ENCODE data around the gene GBX1.
A peak's percentile ranks its signal among the peaks of the same experiment; 100 is the strongest.

The GBX1 gene

GRCh38 chr7:151173386-151174245 is 6.1 kb upstream of the GBX1 start:
- no peak for DNase-seq (ENCODE audit: low read depth, low spot score)

- DNase-seq (ENCODE audit: low read depth, low spot score): peak; percentile 13
Observed at GRCh38 chr7:151172273-151173141, 5.0 kb upstream of the GBX1 start.

GRCh38 chr7:151168787-151169162 is 1.3 kb upstream of the GBX1 start:
- no peak for DNase-seq (ENCODE audit: low read depth, low spot score)

GRCh38 chr7:151168003-151168786 is 701 bp upstream of the GBX1 start:
- DNase-seq (ENCODE audit: low read depth, low spot score): no peak

- no peak for DNase-seq (ENCODE audit: low read depth, low spot score)
Observed at GRCh38 chr7:151166629-151167196, 781 bp downstream of the GBX1 start.

- DNase-seq (ENCODE audit: low read depth, low spot score): no peak
Observed at GRCh38 chr7:151161757-151162156, 5.7 kb downstream of the GBX1 start.

- no peak for DNase-seq (ENCODE audit: low read depth, low spot score)
Observed at GRCh38 chr7:151157645-151158329, 9.7 kb downstream of the GBX1 start.

GRCh38 chr7:151152643-151153513 is 14.6 kb downstream of the GBX1 start:
- no peak for DNase-seq (ENCODE audit: low read depth, low spot score)

- DNase-seq (ENCODE audit: low read depth, low spot score): no peak
Observed at GRCh38 chr7:151150388-151150787, 17.1 kb downstream of the GBX1 start.

- DNase-seq (ENCODE audit: low read depth, low spot score): no peak
Observed at GRCh38 chr7:151148319-151149259, 18.9 kb downstream of the GBX1 start.

GRCh38 chr7:151146761-151147160 is 20.7 kb downstream of the GBX1 start:
- DNase-seq (ENCODE audit: low read depth, low spot score): no peak

- no peak for DNase-seq (ENCODE audit: low read depth, low spot score)
Observed at GRCh38 chr7:151144387-151144786, 23.1 kb downstream of the GBX1 start.

- DNase-seq (ENCODE audit: low read depth, low spot score): no peak
Observed at GRCh38 chr7:151143261-151144015, 24.1 kb downstream of the GBX1 start.

GRCh38 chr7:151142686-151143040 is 24.8 kb downstream of the GBX1 start:
- no peak for DNase-seq (ENCODE audit: low read depth, low spot score)

GRCh38 chr7:151141855-151142685 is 25.4 kb downstream of the GBX1 start:
- no peak for DNase-seq (ENCODE audit: low read depth, low spot score)

GRCh38 chr7:151141311-151141854 is 26.1 kb downstream of the GBX1 start:
- no peak for DNase-seq (ENCODE audit: low read depth, low spot score)

- no peak for DNase-seq (ENCODE audit: low read depth, low spot score)
Observed at GRCh38 chr7:151140826-151141225, 26.7 kb downstream of the GBX1 start.

Measured in smooth muscle cell of the brain vasculature (primary cell).